ENCODE results near the gene PTPRZ1. TPM values are rescaled to one million over a fixed set of nuclear protein-coding genes. Genes with fewer than 3 reads are reported as not detected.

The PTPRZ1 gene
- total and polyA plus RNA-seq, 4 donors, result 0.07 to 0.17 (median 0.09) TPM; not detected in 1

- WGBS, result 98% methylated on average over 2 of the region's 2 CpGs
- Histone ChIP-seq H3K4me1 (ENCODE audit: control insufficient read depth in 4 of 4, insufficient read depth in 4 of 4, low read length in 3 of 4) (no peaks in the 10 kb centered on the region), H3K4me3 (ENCODE audit: low read depth in 1 of 3, low read length in 3 of 3) (no peak overlapping the region), H3K27me3 (ENCODE audit: control insufficient read depth in 4 of 4, insufficient read depth in 4 of 4, low read length in 3 of 4) (no peaks in the 10 kb centered on the region), H3K9me3 (ENCODE audit: control insufficient read depth in 4 of 4, low read length in 3 of 4) (no peaks in the 10 kb centered on the region), H3K36me3 (ENCODE audit: control insufficient read depth in 4 of 4, insufficient read depth in 3 of 4, low read depth in 1 of 4, low read length in 3 of 4) (peaks cover 2 to 71% (median 49%) of the 10 kb centered on the region in 4 donors), H3K27ac (ENCODE audit: low read depth in 1 of 2, low read length in 2 of 2) (no peak overlapping the region), H3K9ac (ENCODE audit: low read depth in 1 of 2, low read length in 2 of 2) (no peak overlapping the region)
- TF ChIP-seq TAF1 (conservative IDR thresholded peaks at IDR 0.05) (no peak), ZBTB33 (IDR thresholded peaks at IDR 0.05) (no peak), RXRA (IDR thresholded peaks at IDR 0.05) (no peak), HNF4G (IDR thresholded peaks at IDR 0.05) (no peak), EGR1 (IDR thresholded peaks at IDR 0.05; ENCODE audit: low read depth in 2 of 2) (no peak), JUND (IDR thresholded peaks at IDR 0.05) (no peak), NR2F2 (IDR thresholded peaks at IDR 0.05) (no peak), SP1 (IDR thresholded peaks at IDR 0.05) (no peak), MAX (IDR thresholded peaks at IDR 0.05) (no peak), FOXA2 (IDR thresholded peaks at IDR 0.05) (no peak), HNF4A (conservative IDR thresholded peaks at IDR 0.05) (no peak), GABPA (IDR thresholded peaks at IDR 0.05 in 1 of 2, conservative IDR thresholded peaks at IDR 0.05 in 1 of 2) (no peak), FOXA1 (IDR thresholded peaks at IDR 0.05) (no peak), RAD21 (IDR thresholded peaks at IDR 0.05) (no peak), CTCF (IDR thresholded peaks at IDR 0.05; ENCODE audit: low read depth, low read length, missing input control) (no peak), YY1 (IDR thresholded peaks at IDR 0.05) (no peak)
- TF ChIP-seq, protein P1, sequence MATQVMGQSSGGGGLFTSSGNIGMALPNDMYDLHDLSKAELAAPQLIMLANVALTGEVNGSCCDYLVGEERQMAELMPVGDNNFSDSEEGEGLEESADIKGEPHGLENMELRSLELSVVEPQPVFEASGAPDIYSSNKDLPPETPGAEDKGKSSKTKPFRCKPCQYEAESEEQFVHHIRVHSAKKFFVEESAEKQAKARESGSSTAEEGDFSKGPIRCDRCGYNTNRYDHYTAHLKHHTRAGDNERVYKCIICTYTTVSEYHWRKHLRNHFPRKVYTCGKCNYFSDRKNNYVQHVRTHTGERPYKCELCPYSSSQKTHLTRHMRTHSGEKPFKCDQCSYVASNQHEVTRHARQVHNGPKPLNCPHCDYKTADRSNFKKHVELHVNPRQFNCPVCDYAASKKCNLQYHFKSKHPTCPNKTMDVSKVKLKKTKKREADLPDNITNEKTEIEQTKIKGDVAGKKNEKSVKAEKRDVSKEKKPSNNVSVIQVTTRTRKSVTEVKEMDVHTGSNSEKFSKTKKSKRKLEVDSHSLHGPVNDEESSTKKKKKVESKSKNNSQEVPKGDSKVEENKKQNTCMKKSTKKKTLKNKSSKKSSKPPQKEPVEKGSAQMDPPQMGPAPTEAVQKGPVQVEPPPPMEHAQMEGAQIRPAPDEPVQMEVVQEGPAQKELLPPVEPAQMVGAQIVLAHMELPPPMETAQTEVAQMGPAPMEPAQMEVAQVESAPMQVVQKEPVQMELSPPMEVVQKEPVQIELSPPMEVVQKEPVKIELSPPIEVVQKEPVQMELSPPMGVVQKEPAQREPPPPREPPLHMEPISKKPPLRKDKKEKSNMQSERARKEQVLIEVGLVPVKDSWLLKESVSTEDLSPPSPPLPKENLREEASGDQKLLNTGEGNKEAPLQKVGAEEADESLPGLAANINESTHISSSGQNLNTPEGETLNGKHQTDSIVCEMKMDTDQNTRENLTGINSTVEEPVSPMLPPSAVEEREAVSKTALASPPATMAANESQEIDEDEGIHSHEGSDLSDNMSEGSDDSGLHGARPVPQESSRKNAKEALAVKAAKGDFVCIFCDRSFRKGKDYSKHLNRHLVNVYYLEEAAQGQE (IDR thresholded peaks at IDR 0.05), result no peak
- TF ChIP-seq, protein P2, sequence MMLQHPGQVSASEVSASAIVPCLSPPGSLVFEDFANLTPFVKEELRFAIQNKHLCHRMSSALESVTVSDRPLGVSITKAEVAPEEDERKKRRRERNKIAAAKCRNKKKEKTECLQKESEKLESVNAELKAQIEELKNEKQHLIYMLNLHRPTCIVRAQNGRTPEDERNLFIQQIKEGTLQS (IDR thresholded peaks at IDR 0.05), result no peak
- no peak for DNase-seq (ENCODE audit: low spot score)
Measured at GRCh38 chr7:122082670-122083069, 209.7 kb downstream of the PTPRZ1 start.
